ENCODE measurements around the gene CLCA2.

CLCA2 gene

GRCh38 chr1:86423873-86424272 lies at the start of gene CLCA2:
Gene CLCA2, plus strand, starts transcription at chr1:86424171. Its CDS starts 77 bp downstream, at chr1:86424248.
- DNase-seq (ENCODE audit: low read depth) = no peak

GRCh38 chr1:86375688-86376087 lies 48.3 kb upstream of the CLCA2 start:
- no peak for DNase-seq (ENCODE audit: low read depth)

GRCh38 chr1:86377341-86377740 lies 46.6 kb upstream of the CLCA2 start:
- DNase-seq (ENCODE audit: low read depth) = no peak

- DNase-seq (ENCODE audit: low read depth) = no peak
Observed at GRCh38 chr1:86378813-86379212, 45.2 kb upstream of the CLCA2 start.

- no peak for DNase-seq (ENCODE audit: low read depth)
Observed at GRCh38 chr1:86380257-86380861, 43.6 kb upstream of the CLCA2 start.

GRCh38 chr1:86381223-86381622 lies 42.7 kb upstream of the CLCA2 start:
- no peak for DNase-seq (ENCODE audit: low read depth)

GRCh38 chr1:86382878-86383277 lies 41.1 kb upstream of the CLCA2 start:
- DNase-seq (ENCODE audit: low read depth) = no peak

GRCh38 chr1:86387916-86388627 lies 35.9 kb upstream of the CLCA2 start:
- no peak for DNase-seq (ENCODE audit: low read depth)

GRCh38 chr1:86388777-86389176 lies 35.2 kb upstream of the CLCA2 start:
- DNase-seq (ENCODE audit: low read depth) = no peak

GRCh38 chr1:86389307-86389706 lies 34.7 kb upstream of the CLCA2 start:
- DNase-seq (ENCODE audit: low read depth) = no peak

GRCh38 chr1:86394416-86394815 lies 29.6 kb upstream of the CLCA2 start:
- DNase-seq (ENCODE audit: low read depth) = no peak

GRCh38 chr1:86395751-86396497 lies 28.0 kb upstream of the CLCA2 start, which contains the start of gene ODF2L:
Gene ODF2L, minus strand, starts transcription at chr1:86396323. Its CDS starts 9,296 bp downstream, at chr1:86387027.
- DNase-seq (ENCODE audit: low read depth) = peak; percentile 84

GRCh38 chr1:86396498-86396890 lies 27.5 kb upstream of the CLCA2 start:
- no peak for DNase-seq (ENCODE audit: low read depth)

GRCh38 chr1:86409416-86410021 lies 14.5 kb upstream of the CLCA2 start:
- no peak for DNase-seq (ENCODE audit: low read depth)

GRCh38 chr1:86410879-86411278 lies 13.1 kb upstream of the CLCA2 start:
- DNase-seq (ENCODE audit: low read depth) = no peak

GRCh38 chr1:86416343-86416742 lies 7.6 kb upstream of the CLCA2 start:
- no peak for DNase-seq (ENCODE audit: low read depth)

- DNase-seq (ENCODE audit: low read depth) = no peak
Observed at GRCh38 chr1:86419277-86419903, 4.6 kb upstream of the CLCA2 start.

- DNase-seq (ENCODE audit: low read depth) = no peak
Observed at GRCh38 chr1:86421601-86422280, 2.2 kb upstream of the CLCA2 start.

- no peak for DNase-seq (ENCODE audit: low read depth)
Observed at GRCh38 chr1:86423473-86423872, 498 bp upstream of the CLCA2 start.

GRCh38 chr1:86429122-86429725 lies 5.3 kb downstream of the CLCA2 start:
- no peak for DNase-seq (ENCODE audit: low read depth)

- no peak for DNase-seq (ENCODE audit: low read depth)
Observed at GRCh38 chr1:86429835-86430234, 5.9 kb downstream of the CLCA2 start.

All from stimulated activated CD8-positive, alpha-beta memory T cell treated with anti-CD3 and anti-CD28 coated beads, Interleukin-4, amount 100 ng/mL, for 24 hours (primary cell).